BJ (cell line): ENCODE measurements around the gene NPIPA8. TPM values are rescaled to one million over a fixed set of nuclear protein-coding genes. Genes with fewer than 3 reads are reported as not detected.

Experiments used
- polyA plus RNA-seq: library from polyadenylated mRNA; depleted of rRNA; stranded (reverse); fragments of >200 nt; gene quantifications from 2 replicates; pipeline ENCODE4 v1.2.3, GENCODE V29; 2011; rRNA removed
- small RNA-seq: library from RNA; depleted of rRNA; stranded (forward); fragments of <200 nt; gene quantifications from one replicate; pipeline ENCODE3, GENCODE V24; 2012; ENCODE audit warnings: low replicate concordance, low read depth; ENCODE audit not compliant: insufficient read length

Gene NPIPA8
- polyA plus RNA-seq, 1 experiment = 3.0 TPM

Small RNA genes within 50 kb of the gene (small RNA-seq; reads per million reads assigned to genes)
- not detected for gene AC126755.6
- gene MIR6511A4 = not detected
- gene MIR6770-3 = not detected

Other genes with a start within 250 kb of the NPIPA8 start
- gene NOMO2, start 225.4 kb upstream of the NPIPA8 start, polyA plus RNA-seq = 252 and 274 TPM in 2 replicates